Transverse colon (tissue), 4 donors: ENCODE measurements around the gene CSKMT.

Source experiments
- POLR2A ChIP-seq: fragments of 450-650 bp; IDR thresholded peaks from one replicate; pipeline ENCODE4 v1.6.1; 2016; ENCODE audit warnings: antibody characterized with exemption, mild to moderate bottlenecking, moderate library complexity
- POLR2AphosphoS5 ChIP-seq, 3 donors: sonication (generic); formaldehyde crosslinking; IDR thresholded peaks; one replicate each; pipeline ENCODE4 v1.6.1; 2016; ENCODE audit warnings: antibody characterized with exemption in 3 of 3
- TF ChIP-seq, protein P1 (sequence below), 5 experiments: fragments of 200-600 bp in 3 of 5; fragments of 450-650 bp in 2 of 5; sonication (generic) in 3 of 5; IDR thresholded peaks; 1 replicate in 2 of 5; 2 replicates in 3 of 5; pipeline ENCODE4 v1.5.1; 2016 to 2017; ENCODE audit warnings: antibody characterized with exemption in 5 of 5, inconsistent platforms in 3 of 5, mild to moderate bottlenecking in 2 of 5, moderate library complexity in 1 of 5

GRCh38 chr11:62665599-62666258, 617 bp downstream of the CSKMT start:
- TF ChIP-seq, protein P1, sequence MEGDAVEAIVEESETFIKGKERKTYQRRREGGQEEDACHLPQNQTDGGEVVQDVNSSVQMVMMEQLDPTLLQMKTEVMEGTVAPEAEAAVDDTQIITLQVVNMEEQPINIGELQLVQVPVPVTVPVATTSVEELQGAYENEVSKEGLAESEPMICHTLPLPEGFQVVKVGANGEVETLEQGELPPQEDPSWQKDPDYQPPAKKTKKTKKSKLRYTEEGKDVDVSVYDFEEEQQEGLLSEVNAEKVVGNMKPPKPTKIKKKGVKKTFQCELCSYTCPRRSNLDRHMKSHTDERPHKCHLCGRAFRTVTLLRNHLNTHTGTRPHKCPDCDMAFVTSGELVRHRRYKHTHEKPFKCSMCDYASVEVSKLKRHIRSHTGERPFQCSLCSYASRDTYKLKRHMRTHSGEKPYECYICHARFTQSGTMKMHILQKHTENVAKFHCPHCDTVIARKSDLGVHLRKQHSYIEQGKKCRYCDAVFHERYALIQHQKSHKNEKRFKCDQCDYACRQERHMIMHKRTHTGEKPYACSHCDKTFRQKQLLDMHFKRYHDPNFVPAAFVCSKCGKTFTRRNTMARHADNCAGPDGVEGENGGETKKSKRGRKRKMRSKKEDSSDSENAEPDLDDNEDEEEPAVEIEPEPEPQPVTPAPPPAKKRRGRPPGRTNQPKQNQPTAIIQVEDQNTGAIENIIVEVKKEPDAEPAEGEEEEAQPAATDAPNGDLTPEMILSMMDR (IDR thresholded peaks at IDR 0.05), result no peak
- TF ChIP-seq POLR2A, result no peak
- TF ChIP-seq POLR2AphosphoS5 (IDR thresholded peaks at IDR 0.05), result no peak
